ENCODE data around the gene EN2. TPM values are rescaled to one million over a fixed set of nuclear protein-coding genes. Genes with fewer than 3 reads are reported as not detected.

EN2 gene
- total and polyA plus RNA-seq, 2 of the 13 experiments (the other 11 are each of a cell fraction or from before 2014, with no cell fraction given), result not detected

- in situ Hi-C loops (cut with HindIII; ENCODE audit: extremely low pct_ligation_motif_present, low pct_unique_long_range_greater_than_20kb), result no loop called here
- no peak for DNase-seq (ENCODE audit: low spot score)
- POLR2A ChIA-PET, result no interaction called here
- H3K4me1 ChIP-seq (ENCODE audit: insufficient read depth, low read length), result no peaks in the 10 kb centered on the region
- no peak overlapping the region for H3K27ac ChIP-seq (ENCODE audit: extremely low read length, insufficient read depth, low read length)
- no TSS peak for BruUV-seq (replicated peaks)
- ATAC-seq, result no peak
- intact Hi-C loops (cut with micrococcal nuclease; ENCODE audit: unreplicated experiment), result no loop called here
- no peaks in the 10 kb centered on the region for H3K79me2 ChIP-seq (ENCODE audit: insufficient read depth, low read length)
- no peak for TF ChIP-seq ZNF180 (CRISPR knock-in tag; IDR thresholded peaks at IDR 0.05; ENCODE audit: borderline replicate concordance, low read depth)
- no peak for TF ChIP-seq ZNF230 (CRISPR knock-in tag; IDR thresholded peaks at IDR 0.05)
- no peak for TF ChIP-seq ZNF703 (CRISPR knock-in tag; IDR thresholded peaks at IDR 0.05; ENCODE audit: borderline replicate concordance)
- no peak for TF ChIP-seq ZNF143 (CRISPR knock-in tag; IDR thresholded peaks at IDR 0.05)
- no peak for TF ChIP-seq ZNF362 (CRISPR knock-in tag; IDR thresholded peaks at IDR 0.05; ENCODE audit: borderline replicate concordance)
- TF ChIP-seq ZIK1 (CRISPR knock-in tag; IDR thresholded peaks at IDR 0.05; ENCODE audit: borderline replicate concordance, low read depth), result no peak
- TF ChIP-seq ZFP62 (CRISPR knock-in tag; IDR thresholded peaks at IDR 0.05), result no peak
- TF ChIP-seq ZNF253 (CRISPR knock-in tag; IDR thresholded peaks at IDR 0.05; ENCODE audit: borderline replicate concordance), result no peak
- TF ChIP-seq CTCF (CRISPR knock-in tag; IDR thresholded peaks at IDR 0.05), result no peak
- TF ChIP-seq ZBTB20 (CRISPR knock-in tag; IDR thresholded peaks at IDR 0.05; ENCODE audit: borderline replicate concordance, low read depth), result no peak
- TF ChIP-seq CENPX (CRISPR knock-in tag; IDR thresholded peaks at IDR 0.05), result no peak
- TF ChIP-seq ZNF850 (CRISPR knock-in tag; conservative IDR thresholded peaks at IDR 0.05), result no peak
- TF ChIP-seq NFKBIZ (CRISPR knock-in tag; IDR thresholded peaks at IDR 0.05), result no peak
- TF ChIP-seq JARID2 (CRISPR knock-in tag; IDR thresholded peaks at IDR 0.05; ENCODE audit: insufficient replicate concordance), result no peak
- TF ChIP-seq ZNF317 (CRISPR knock-in tag; IDR thresholded peaks at IDR 0.05), result no peak
- no peaks in the 10 kb centered on the region for H4K20me1 ChIP-seq (ENCODE audit: insufficient read depth, low read length)
- H3K4me3 ChIP-seq (replicated peaks in 1 of 3; ENCODE audit: insufficient read depth in 1 of 3, low read depth in 2 of 3, low read length in 3 of 3), result no peak overlapping the region
- H3K27me3 ChIP-seq (ENCODE audit: control insufficient read depth in 1 of 2, insufficient read depth in 2 of 2, low read length in 2 of 2), result peaks cover 6 to 76% of the 10 kb centered on the region in 2 experiments; a peak in 4 of 5 replicates
- H2AFZ ChIP-seq (ENCODE audit: low read length), result no peak overlapping the region
- no peak overlapping the region for H3K4me2 ChIP-seq (ENCODE audit: low read depth, low read length)
- no peaks in the 10 kb centered on the region for H3K9me3 ChIP-seq (ENCODE audit: low read length)
- CTCF ChIA-PET (ENCODE audit: low intra/inter-chr PET ratio, low total read pairs), result no interaction called here
- WGBS (ENCODE audit: low lambda C conversion rate), result 16% methylated on average over 5 of the region's 8 CpGs
- no peak for FAIRE-seq
- no peak overlapping the region for H3K9ac ChIP-seq (ENCODE audit: insufficient read depth, low read depth, low read length)
- H3K36me3 ChIP-seq (replicated peaks in 1 of 2; ENCODE audit: control insufficient read depth in 1 of 2, insufficient read depth in 2 of 2, low read length in 2 of 2), result no peaks in the 10 kb centered on the region
Measured at GRCh38 chr7:155420116-155420515, 37.8 kb upstream of the EN2 start.

Measured in HepG2 (cell line).